SK-N-SH (cell line): ENCODE data around the gene ZNF775.

Source experiments
- EP300 ChIP-seq, 2 experiments: IDR thresholded peaks; 2 replicates each; pipeline versions ENCODE4 v1.4.0 to v1.6.1; 2012; ENCODE audit warnings: borderline replicate concordance in 1 of 2, low read depth in 1 of 2, low read length in 1 of 2
- MXI1 ChIP-seq: IDR thresholded peaks from 2 replicates; pipeline ENCODE4 v1.6.1; 2012; ENCODE audit warnings: mild to moderate bottlenecking, low read depth, low read length, improper control_type of control experiment
- NFIC ChIP-seq: IDR thresholded peaks from 2 replicates; pipeline ENCODE4 v1.4.0; 2012; ENCODE audit warnings: borderline replicate concordance
- NRF1 ChIP-seq: IDR thresholded peaks from 2 replicates; pipeline ENCODE4 v1.6.1; 2012; ENCODE audit warnings: low read depth, mild to moderate bottlenecking, low read length
- POLR2AphosphoS5 ChIP-seq: IDR thresholded peaks from 2 replicates; pipeline ENCODE4 v1.6.1; 2012; ENCODE audit warnings: low read depth, low read length
- RAD21 ChIP-seq: IDR thresholded peaks from 2 replicates; pipeline ENCODE4 v1.6.1; 2012; ENCODE audit warnings: mild to moderate bottlenecking, low read length
- SIN3A ChIP-seq: IDR thresholded peaks from 2 replicates; pipeline ENCODE4 v1.6.1; 2012; ENCODE audit warnings: low read depth, mild to moderate bottlenecking, low read length, moderate library complexity, borderline replicate concordance
- TAF1 ChIP-seq: IDR thresholded peaks from 2 replicates; pipeline ENCODE4 v1.6.1; 2012; ENCODE audit warnings: low read depth, mild to moderate bottlenecking, low read length, moderate library complexity, borderline replicate concordance
- TCF12 ChIP-seq: IDR thresholded peaks from 2 replicates; pipeline ENCODE4 v1.4.0; 2012
- TEAD4 ChIP-seq: IDR thresholded peaks from 2 replicates; pipeline ENCODE4 v1.4.0; 2012; ENCODE audit warnings: mild to moderate bottlenecking, borderline replicate concordance; ENCODE audit not compliant: insufficient read depth
- YY1 ChIP-seq: IDR thresholded peaks from 2 replicates; pipeline ENCODE4 v1.4.0; 2012; ENCODE audit warnings: low read depth, mild to moderate bottlenecking
- TF ChIP-seq, protein P1 (sequence below): fragments of 200-600 bp; sonication (generic); IDR thresholded peaks from 2 replicates; pipeline ENCODE4 v1.6.1; 2017; ENCODE audit warnings: antibody characterized with exemption, mild to moderate bottlenecking, moderate library complexity
- TF ChIP-seq, protein P2 (sequence below): IDR thresholded peaks from 2 replicates; pipeline ENCODE4 v1.4.0; 2012; ENCODE audit warnings: low read depth
- TF ChIP-seq, protein P3 (sequence below): fragments of 150-350 bp; IDR thresholded peaks from 2 replicates; pipeline ENCODE4 v1.6.1; 2017; ENCODE audit warnings: antibody characterized with exemption, low read length, low read depth, borderline replicate concordance

DNA sequence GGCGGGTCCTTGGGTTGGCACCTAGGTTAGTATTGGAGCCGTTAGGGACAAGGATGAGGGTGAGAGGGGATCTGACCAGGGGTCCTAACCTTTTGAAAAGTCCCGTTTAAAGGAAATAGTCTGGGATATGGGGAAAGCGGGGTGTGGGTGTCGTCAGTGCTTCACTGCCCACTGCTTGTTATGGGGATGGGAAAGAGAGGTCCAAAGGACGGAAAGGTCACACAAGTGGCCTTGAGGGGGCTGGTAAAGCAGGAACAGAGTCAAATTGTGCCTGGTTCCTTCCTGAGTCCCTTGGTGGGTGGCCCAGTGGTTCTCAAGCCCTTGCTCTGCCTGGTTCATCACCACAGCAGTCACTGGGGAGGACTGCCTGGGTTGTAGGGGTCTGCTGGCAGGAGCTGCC, 2.6 kb upstream of the ZNF775 start:
- no peak for TF ChIP-seq RAD21
- TF ChIP-seq, protein P1, sequence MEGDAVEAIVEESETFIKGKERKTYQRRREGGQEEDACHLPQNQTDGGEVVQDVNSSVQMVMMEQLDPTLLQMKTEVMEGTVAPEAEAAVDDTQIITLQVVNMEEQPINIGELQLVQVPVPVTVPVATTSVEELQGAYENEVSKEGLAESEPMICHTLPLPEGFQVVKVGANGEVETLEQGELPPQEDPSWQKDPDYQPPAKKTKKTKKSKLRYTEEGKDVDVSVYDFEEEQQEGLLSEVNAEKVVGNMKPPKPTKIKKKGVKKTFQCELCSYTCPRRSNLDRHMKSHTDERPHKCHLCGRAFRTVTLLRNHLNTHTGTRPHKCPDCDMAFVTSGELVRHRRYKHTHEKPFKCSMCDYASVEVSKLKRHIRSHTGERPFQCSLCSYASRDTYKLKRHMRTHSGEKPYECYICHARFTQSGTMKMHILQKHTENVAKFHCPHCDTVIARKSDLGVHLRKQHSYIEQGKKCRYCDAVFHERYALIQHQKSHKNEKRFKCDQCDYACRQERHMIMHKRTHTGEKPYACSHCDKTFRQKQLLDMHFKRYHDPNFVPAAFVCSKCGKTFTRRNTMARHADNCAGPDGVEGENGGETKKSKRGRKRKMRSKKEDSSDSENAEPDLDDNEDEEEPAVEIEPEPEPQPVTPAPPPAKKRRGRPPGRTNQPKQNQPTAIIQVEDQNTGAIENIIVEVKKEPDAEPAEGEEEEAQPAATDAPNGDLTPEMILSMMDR: no peak
- TF ChIP-seq TAF1: no peak
- TF ChIP-seq, protein P2, sequence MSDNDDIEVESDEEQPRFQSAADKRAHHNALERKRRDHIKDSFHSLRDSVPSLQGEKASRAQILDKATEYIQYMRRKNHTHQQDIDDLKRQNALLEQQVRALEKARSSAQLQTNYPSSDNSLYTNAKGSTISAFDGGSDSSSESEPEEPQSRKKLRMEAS: no peak
- TF ChIP-seq POLR2AphosphoS5: no peak
- TF ChIP-seq, protein P3, sequence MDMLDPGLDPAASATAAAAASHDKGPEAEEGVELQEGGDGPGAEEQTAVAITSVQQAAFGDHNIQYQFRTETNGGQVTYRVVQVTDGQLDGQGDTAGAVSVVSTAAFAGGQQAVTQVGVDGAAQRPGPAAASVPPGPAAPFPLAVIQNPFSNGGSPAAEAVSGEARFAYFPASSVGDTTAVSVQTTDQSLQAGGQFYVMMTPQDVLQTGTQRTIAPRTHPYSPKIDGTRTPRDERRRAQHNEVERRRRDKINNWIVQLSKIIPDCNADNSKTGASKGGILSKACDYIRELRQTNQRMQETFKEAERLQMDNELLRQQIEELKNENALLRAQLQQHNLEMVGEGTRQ: no peak
- TF ChIP-seq MXI1: no peak
- no peak for TF ChIP-seq TCF12
- no peak for TF ChIP-seq SIN3A
- no peak for TF ChIP-seq YY1
- no peak for TF ChIP-seq NFIC
- no peak for TF ChIP-seq NRF1
- no peak for TF ChIP-seq TEAD4
- no peak for TF ChIP-seq EP300 (IDR thresholded peaks at IDR 0.05; ENCODE audit: borderline replicate concordance in 1 of 2, low read depth in 1 of 2, low read length in 1 of 2)
